ENCODE results near the gene TXNDC8.

- TF ChIP-seq YY1 (IDR thresholded peaks at IDR 0.05; ENCODE audit: insufficient read depth, insufficient read length) (no peak), ZNF274 (IDR thresholded peaks at IDR 0.05; ENCODE audit: low read depth, low read length) (no peak)
Measured at GRCh38 chr9:110290001-110290400, 47.7 kb downstream of the TXNDC8 start.
